ENCODE results near the gene ITGA5.

DNA sequence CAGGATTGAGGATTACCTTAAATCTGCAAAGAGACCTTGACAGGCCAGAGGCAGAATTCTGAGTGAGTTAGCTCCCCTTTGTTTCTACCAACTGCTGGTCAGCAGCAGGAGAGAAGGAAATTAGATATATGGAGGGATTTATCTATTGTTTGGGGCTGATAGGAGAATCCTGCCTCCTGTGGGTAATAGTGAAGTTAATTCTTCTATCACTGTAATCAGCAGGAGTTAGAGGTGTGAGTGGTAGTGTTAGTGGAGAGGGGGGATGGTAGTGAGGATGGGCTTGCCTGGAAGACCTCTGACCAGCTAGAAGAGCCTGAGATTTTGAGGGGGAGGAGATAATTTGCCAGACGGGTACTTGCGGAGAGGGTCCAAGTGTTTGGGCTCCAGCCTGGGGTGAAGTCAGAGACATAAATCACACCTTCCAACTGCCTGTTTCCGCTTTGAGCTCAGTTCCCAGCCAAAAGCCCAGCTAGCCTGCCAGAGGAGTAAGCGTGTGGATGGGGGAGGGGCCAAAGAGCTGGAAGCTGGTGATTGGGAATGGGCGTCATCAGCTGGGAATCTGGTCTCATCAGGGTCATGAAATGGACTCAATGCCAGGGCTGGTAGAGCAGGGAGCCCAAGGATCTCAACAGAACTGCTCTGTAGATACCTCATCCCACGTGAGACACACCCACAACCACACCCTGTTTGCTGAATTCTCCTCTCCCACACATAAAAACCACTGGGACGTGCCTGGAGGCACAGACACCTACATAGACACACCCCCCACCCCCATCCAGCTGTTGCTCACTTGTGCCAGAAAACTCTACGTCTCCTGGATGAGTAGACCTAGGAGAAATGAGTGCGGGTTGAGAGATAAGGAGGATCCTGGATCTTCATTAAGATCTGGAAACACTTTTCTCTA lies 13.1 kb upstream of the ITGA5 start:
- TF ChIP-seq ZNF562 (CRISPR knock-in tag; IDR thresholded peaks at IDR 0.05; ENCODE audit: borderline replicate concordance): no peak
- TF ChIP-seq NR2F1 (CRISPR knock-in tag; IDR thresholded peaks at IDR 0.05): no peak
- no peak for TF ChIP-seq ZNF225 (CRISPR knock-in tag; IDR thresholded peaks at IDR 0.05)
- TF ChIP-seq, protein P1, sequence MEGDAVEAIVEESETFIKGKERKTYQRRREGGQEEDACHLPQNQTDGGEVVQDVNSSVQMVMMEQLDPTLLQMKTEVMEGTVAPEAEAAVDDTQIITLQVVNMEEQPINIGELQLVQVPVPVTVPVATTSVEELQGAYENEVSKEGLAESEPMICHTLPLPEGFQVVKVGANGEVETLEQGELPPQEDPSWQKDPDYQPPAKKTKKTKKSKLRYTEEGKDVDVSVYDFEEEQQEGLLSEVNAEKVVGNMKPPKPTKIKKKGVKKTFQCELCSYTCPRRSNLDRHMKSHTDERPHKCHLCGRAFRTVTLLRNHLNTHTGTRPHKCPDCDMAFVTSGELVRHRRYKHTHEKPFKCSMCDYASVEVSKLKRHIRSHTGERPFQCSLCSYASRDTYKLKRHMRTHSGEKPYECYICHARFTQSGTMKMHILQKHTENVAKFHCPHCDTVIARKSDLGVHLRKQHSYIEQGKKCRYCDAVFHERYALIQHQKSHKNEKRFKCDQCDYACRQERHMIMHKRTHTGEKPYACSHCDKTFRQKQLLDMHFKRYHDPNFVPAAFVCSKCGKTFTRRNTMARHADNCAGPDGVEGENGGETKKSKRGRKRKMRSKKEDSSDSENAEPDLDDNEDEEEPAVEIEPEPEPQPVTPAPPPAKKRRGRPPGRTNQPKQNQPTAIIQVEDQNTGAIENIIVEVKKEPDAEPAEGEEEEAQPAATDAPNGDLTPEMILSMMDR (CRISPR knock-in tag; IDR thresholded peaks at IDR 0.05): no peak
- TF ChIP-seq NFE2L1 (CRISPR knock-in tag; IDR thresholded peaks at IDR 0.05; ENCODE audit: borderline replicate concordance): no peak
- TF ChIP-seq, protein P2, sequence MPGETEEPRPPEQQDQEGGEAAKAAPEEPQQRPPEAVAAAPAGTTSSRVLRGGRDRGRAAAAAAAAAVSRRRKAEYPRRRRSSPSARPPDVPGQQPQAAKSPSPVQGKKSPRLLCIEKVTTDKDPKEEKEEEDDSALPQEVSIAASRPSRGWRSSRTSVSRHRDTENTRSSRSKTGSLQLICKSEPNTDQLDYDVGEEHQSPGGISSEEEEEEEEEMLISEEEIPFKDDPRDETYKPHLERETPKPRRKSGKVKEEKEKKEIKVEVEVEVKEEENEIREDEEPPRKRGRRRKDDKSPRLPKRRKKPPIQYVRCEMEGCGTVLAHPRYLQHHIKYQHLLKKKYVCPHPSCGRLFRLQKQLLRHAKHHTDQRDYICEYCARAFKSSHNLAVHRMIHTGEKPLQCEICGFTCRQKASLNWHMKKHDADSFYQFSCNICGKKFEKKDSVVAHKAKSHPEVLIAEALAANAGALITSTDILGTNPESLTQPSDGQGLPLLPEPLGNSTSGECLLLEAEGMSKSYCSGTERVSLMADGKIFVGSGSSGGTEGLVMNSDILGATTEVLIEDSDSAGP (CRISPR knock-in tag; IDR thresholded peaks at IDR 0.05; ENCODE audit: borderline replicate concordance): no peak
- TF ChIP-seq JUND (CRISPR knock-in tag; IDR thresholded peaks at IDR 0.05): no peak
- TF ChIP-seq TBL1XR1 (IDR thresholded peaks at IDR 0.05; ENCODE audit: borderline replicate concordance, low read length, partially characterized antibody): no peak
- no peak for TF ChIP-seq SMYD3 (CRISPR knock-in tag; IDR thresholded peaks at IDR 0.05)
- no peak for TF ChIP-seq ETV5 (CRISPR knock-in tag; IDR thresholded peaks at IDR 0.05; ENCODE audit: borderline replicate concordance)
